HG03457 (cell line): ENCODE results near the gene RASAL1.
"Not testable (repeated sequence)": the region's sequence is repeated elsewhere in the genome, so short reads cannot be mapped to it uniquely, and the experiment has no call there.

Experiments
- ATAC-seq: cut with Tn5 transposase; IDR thresholded peaks from one replicate; pipeline ENCODE4 v1.9.1; 2021; ENCODE audit warnings: moderate number of reproducible peaks; ENCODE audit not compliant: unreplicated experiment

Gene RASAL1

GRCh38 chr12:113142173-113142885, 6.8 kb upstream of the RASAL1 start:
- no peak for ATAC-seq

- not testable (repeated sequence) for ATAC-seq
Observed at GRCh38 chr12:113141716-113142115, 6.2 kb upstream of the RASAL1 start.

GRCh38 chr12:113140706-113141105, 5.1 kb upstream of the RASAL1 start:
- no peak for ATAC-seq

- ATAC-seq, result no peak
Observed at GRCh38 chr12:113138826-113139225, 3.3 kb upstream of the RASAL1 start.

GRCh38 chr12:113137861-113138783, 2.6 kb upstream of the RASAL1 start:
- no peak for ATAC-seq

DNA sequence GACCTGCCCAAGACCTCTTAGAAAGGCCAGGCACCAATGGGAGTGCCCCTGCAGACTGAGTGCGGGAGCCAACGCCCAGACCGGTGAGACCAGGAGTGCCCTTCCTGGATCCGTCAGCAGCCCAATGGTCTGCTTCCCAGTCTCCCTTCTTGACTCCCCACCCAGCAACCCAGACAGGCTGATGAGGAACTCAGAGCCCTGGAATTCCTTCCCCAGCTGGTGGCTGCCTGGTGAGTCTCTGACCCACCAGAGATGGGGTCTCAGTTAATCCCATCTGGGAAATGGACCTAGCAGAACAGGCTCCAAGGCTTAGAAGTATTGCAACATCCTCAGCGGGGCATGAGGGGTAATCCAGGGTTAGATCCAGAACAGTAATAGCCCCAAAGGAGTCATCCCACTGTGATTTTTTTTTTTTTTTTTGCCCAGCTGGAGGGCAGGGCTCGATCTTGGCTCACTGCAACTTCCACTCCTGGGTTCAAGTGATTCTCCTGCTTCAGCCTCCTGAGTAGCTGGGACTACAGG, 1.5 kb upstream of the RASAL1 start:
- ATAC-seq, result no peak

DNA sequence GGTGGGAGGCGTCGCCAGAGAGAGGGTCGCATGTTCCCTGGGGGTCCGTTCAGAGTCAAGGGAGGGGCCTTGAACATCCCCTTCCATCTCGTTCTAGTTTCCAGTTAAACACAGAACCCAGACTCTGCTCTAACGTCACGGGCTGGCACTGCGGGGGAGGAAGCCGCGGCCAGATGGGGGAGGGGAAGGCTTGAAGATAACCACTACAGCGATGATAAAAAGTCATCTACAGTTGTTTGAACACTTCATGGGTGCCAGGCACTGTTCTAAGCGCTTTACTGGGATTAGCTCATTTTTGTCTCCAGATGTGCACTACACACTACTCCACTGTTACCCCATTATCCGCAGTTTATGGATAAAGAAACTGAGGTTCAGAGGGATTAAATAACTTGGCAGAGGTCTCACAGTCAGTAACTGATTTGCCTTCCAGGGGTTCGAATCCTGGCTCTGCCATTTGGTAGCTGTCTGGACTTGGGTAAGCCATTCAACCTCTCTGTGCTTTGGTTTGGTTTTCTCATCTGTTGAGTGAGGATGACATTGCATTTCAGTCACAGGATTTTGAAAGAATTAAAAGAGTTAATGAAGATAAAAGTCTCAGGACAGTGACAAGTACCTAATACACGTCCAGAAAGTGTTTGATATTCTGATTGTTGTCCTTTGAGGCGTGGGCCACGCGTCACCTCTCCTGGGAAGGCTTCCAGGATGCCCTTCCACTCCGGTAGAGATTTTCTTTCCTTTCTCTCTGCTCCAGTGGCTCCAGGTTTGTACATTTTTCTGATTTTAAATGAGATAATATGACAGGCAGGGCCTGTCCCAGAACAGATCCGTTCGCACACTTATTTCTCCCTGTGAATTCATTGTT, 798 bp upstream of the RASAL1 start:
- no peak for ATAC-seq

DNA sequence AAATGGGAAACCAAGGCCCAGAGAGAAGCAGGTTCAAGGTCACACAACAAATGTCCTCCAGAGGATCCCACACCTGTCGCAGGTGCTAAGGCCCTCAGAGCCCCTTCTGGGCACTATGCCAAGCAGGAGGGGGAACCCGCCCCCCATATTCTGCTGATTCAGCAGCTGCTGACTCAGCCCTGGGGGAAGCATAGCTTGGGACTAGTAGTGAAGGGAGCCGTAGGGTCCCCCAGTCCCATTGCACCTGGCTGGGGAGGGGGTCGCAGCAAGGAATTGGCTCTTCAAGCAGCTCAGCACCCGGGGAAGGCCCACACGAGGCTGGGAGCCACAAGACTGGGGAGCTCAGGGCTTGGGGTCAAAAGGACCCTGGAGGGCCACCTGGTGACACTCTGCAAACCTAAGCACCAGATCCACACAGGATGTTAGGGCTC, 1.0 kb downstream of the RASAL1 start:
- ATAC-seq, result no peak

DNA sequence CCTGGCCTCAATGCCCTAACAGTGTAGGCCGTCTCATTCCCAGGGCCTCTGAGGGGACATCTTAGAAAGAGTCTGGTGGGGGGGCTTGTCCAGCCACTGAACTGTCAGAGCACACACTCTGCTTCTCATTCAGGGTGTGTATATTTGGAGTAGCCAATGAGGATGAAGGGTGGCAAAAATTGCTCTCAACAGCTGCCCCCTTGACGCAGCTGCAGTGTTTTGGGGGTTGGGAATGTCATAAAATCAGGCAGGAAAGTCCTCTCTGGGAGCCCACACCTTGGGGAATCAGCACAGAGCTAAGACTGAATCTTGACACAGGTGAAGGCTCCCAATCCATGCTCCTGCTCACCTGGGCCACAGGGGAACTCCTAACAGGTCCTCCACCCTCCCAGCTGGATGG, 1.5 kb downstream of the RASAL1 start:
- no peak for ATAC-seq

DNA sequence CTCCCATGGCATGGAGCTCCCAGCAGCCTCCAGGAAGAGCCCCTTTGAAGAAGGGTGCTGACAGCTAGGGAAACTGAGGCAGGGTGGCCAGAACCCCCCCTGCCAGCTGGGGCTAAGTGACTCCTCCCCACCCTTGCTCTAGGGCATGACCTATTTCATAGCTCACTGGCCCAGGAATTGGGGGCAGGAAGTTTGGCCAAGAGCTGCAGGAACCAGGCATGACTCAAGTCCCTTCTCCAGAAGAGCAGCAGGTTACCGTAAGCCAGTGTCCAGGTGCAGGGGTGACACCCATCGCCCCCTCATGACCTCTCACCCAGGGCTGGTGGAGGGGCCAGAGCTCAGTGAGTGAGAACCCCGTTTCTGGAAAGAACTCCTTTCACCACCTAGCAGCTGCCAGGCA, 1.9 kb downstream of the RASAL1 start:
- ATAC-seq, result no peak

DNA sequence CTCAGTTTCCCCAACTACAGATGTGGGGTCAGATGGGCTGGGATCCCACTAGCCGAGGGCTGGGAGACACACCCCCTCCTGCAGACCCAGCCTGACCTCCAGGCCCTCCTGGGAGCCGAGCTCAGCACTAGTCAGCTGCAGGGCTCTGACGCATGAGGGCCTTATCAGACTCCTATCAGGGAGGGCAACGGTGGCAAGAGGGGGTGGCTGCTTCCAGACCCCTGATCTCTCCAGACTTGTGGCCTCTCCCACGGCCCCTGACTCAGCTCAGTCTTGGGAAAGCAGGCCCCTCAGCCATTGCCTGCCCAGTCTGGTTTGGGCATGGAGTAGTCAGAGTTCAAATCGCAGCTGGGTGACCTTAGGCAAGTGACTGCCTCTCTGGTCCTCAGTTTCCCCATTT, 2.5 kb downstream of the RASAL1 start:
- no peak for ATAC-seq

DNA sequence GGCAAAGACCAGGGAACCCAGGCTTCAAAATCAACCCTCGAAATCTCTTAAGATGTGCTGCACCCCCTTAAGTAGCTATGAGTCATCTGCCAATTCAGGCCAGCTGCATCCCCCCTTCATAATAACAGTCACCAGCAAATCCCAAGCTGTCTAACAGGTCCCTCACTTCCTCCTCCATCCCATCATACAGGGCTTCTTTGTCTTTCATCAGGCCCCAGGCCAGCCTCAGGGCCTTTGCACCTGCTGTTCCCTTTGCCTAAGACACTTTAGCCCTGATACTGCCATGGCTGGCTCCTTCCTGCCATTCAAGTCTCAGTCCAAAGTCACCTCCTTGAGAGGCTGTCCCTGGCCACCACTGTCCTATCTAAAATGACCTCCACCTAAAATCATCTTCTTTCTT, 4.0 kb downstream of the RASAL1 start:
- no peak for ATAC-seq

GRCh38 chr12:113130457-113131135, 5.0 kb downstream of the RASAL1 start:
- ATAC-seq, result no peak

- no peak for ATAC-seq
Observed at GRCh38 chr12:113129664-113130456, 5.7 kb downstream of the RASAL1 start.

GRCh38 chr12:113128802-113129663, 6.5 kb downstream of the RASAL1 start:
- ATAC-seq, result no peak

DNA sequence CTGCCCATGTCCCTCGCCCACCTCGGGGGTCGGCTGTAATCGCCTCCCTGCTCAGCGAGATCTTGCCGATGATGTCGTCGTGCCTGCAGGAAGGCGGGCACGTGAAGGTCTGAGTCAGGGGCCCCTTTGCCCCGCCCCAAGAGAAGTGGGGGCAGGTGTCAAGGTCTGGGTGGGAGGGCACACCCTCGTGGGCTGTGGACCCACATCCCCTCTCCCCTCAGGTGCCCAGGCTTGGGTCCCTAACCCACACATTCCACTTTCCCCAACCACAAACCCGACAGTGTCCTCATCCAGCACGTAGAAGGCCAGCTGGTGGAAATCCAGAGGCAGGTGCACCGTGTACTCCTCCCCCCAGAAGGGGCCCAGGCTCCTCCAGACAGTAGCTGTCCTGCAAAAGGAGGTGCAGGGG, 7.8 kb downstream of the RASAL1 start:
- no peak for ATAC-seq

DNA sequence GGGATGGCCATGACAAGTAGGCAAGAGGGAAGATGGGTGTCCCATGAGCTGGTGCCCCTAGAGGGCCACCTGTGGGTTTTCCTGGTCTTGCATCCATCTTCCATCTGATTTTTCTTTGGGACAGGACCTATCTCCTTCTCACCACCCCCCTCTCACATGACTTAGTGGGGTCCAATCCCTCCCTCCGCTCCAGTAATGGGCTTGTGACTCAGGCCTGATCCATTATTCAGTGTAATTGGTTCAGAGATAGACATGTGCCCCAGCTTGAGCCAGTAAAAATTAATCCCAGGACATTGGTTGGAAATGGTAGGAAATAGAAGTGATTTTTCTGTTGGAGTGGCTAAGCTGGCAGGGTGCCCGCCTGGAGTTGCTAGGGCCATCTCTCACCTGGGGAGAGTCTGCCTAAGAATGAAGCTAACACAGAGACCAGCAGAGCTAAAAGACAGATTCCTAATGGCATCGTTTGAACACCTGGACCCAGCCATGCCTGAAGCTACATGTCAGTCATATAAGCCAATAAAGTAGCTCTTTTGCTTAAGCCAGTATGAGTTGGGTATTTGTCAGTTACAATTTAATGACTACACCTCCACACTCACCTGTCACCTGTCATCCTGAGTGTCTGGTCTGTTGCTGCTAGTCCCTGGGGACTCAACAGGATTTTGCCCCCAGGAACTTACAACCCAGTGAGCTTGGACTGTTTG, 14.7 kb downstream of the RASAL1 start:
- ATAC-seq, result no peak
